NCI-H526 treated with DMSO at 0.1 percent for 48 hours (cell line): ENCODE results near the gene SYNGR3.
A peak's percentile ranks its signal among the peaks of the same experiment; 100 is the strongest.

Experiments
- DNase-seq: peaks from one replicate; lab custom pipeline; 2025; lab: John Stamatoyannopoulos, UW

The SYNGR3 gene

DNA sequence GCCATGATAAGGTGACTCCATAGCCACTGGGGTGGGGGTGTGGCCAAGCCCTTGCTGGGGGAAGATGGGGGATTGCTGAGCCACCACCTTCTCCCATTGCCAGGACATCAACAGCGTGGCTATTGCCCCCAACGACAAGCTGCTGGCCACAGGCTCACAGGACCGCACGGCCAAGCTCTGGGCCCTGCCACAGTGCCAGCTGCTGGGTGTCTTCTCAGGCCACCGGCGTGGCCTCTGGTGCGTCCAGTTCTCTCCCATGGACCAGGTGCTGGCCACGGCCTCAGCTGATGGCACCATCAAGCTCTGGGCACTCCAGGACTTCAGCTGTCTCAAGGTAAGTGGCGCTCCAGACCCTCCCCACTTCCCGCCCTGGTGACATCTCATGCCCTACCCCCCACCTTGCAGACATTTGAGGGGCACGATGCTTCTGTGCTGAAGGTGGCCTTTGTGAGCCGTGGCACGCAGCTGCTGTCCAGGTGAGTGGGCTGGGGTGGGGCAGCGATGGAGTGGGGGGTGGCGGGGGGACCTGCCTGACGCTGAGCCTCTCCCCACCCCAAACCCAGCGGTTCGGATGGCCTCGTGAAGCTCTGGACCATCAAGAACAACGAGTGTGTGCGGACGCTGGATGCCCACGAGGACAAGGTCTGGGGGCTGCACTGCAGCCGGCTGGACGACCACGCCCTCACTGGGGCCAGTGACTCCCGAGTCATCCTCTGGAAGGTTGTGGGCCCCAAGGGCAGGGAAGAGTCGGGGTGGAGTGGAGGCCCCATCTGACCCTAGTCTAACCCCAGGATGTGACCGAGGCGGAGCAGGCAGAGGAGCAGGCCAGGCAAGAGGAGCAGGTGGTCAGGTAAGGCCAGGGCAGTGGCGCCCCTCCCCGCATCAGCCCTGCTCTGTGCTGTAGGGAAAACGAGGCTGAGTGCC, 12.6 kb upstream of the SYNGR3 start:
- DNase-seq, result no peak

DNA sequence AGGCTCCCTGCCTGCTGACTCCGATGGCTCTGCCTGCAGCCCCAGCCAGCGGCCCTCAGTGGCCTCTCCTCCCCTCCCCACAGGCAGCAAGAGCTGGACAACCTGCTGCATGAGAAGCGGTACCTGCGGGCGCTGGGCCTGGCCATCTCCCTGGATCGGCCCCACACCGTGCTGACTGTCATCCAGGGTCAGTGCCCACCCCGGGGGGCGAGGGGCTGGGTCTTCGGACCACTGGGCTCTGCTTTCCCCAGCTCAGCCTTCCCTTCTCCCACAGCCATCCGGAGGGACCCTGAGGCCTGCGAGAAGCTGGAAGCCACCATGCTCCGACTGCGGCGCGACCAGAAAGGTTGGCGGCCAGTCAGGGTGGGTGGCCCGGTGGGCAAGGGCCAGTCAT, 11.9 kb upstream of the SYNGR3 start:
- no peak for DNase-seq

DNA sequence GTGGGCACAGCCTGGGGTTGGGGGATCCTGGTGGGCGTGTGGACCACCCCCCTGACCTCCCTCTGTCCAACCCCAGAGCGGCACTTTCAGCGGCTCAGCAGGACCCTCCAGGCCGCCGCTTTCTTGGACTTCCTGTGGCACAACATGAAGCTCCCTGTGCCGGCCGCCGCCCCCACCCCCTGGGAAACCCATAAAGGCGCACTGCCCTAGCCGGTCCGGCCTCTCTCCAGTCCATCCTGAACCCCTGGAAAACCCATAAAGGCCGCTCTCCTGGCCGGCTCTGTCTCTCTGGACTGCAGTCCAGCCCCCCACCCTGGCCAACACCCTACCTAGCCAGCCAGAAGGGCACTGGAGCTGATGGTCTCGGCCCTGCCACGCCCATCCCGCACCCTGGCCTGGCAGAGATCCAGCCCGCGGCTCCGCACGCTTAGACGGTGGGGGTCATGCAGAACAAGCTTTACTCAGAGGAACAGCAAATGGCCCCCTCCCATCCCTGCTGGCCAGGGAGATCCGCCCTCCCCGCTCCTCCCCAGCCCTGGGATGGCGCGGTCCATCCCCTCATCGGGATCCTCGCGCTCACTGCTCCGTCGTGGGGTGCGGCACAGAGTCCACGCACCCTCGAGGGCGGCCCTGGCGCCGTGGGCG, 11.2 kb upstream of the SYNGR3 start:
- DNase-seq, result no peak

DNA sequence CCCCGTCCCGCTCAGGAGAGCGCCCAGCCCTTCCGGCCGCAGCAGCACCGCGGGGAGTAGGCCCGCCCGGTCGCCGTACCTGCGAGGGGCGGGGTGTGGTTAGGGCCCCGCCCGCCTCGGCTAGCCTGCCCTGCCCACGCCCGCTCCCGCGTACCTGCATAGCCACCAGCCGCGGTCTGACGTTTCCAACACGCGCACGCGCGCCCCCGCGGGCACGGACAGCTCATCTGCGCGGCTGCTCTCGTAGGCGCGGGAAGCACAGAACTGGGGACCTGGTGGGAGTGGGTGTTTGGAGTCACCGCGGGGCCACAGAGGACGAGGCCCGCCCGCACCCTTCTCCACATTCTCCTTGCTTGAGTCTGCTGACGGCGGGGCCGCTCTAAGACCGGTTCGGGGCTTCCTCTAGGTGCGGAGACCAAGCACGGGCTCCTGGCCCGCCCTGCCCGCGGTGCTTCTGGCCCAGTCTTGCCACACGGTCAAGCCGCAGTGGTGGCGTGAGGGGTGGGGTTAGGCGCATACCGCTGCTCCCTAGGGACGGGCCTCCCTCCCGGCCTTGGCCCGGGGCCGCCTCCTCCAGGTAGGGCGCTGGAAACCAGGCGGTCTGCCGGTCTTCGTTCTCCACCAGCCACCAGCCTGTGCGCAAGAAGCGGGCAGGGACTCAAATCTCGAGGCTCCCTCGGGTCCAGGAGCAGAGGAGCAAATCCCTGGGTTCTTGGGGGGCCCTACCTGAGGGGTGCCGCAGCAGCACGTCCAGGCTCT, 10.3 kb upstream of the SYNGR3 start:
- DNase-seq, result peak; percentile 34

DNA sequence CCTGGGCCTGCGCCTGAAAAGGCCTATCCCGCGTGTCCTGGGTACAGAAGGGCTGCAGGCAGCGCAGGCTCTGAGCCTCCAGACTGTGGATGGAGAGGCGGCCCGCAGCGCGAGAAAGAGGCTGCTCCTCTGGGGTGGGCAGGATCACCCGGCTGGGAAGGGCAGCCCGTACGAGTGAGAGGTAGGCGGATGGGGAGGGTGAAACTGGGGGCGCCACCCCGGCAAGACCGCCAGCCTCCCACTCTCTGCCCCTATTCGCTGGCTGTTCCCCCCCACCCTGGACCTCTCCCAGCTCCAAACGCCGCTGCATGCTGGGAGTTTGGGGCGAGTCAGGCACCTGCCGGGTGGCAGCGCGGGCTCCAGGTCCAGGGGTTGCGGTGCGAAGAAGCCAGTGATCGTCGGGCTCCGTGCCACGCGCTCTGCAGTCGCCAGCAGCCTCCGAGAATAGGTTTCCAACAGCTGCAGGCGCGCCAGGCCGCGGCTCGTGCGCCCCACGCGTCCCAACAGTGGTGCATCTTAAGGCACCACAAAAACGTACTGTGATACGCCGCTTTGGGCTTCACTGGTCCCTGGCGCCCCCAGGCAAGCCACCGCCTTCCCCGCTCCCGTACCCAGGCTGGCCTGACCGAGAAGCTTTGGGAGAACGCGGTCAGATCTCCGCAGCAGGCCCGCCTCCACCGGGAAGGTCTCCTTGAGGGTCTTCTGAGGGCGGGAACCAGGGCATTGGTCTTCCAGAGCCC, 9.6 kb upstream of the SYNGR3 start:
- DNase-seq, result no peak

DNA sequence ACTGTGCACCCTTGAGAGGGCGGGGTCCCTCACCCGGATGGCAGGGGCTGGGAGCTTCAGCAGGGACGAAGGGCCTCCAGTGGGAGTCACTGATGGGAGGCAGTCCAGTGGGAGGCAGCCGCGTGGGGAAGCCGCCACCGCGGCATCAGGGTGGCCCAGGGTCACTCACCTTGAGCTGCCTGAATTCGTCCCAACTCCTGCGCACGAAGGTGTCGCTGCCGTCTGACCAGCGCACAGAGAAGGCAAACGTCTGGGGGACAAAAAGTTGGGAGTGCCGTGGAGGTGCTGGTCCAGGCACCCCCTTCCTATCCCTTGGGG, 9.0 kb upstream of the SYNGR3 start:
- DNase-seq, result no peak

DNA sequence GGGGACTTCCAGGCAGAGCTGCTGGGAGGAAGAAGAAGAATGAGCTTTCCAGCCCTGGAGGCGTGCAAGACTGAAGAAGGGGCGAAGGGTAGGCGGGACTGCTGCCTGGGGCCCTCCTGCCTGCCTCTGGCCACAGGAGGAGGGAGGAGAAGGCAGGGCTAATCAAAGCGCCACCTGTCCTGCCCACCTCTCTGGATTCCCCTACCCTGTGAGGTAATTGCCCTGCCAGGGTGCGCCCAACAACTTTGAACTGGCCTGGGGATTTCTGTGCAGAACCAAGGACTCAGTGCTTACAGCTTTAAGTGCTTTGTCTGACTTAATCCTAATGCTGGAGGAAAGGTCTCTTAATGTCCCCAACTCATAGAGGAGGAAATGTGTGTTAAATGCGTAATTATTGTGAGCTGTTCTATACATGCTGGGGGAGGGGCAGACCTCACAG, 8.4 kb upstream of the SYNGR3 start, which contains the start of gene NOXO1:
Gene NOXO1 (minus strand): TSS at position 72 of the 439 bp plus-strand sequence. CDS start 290 bp downstream, outside the sequence.
- no peak for DNase-seq

DNA sequence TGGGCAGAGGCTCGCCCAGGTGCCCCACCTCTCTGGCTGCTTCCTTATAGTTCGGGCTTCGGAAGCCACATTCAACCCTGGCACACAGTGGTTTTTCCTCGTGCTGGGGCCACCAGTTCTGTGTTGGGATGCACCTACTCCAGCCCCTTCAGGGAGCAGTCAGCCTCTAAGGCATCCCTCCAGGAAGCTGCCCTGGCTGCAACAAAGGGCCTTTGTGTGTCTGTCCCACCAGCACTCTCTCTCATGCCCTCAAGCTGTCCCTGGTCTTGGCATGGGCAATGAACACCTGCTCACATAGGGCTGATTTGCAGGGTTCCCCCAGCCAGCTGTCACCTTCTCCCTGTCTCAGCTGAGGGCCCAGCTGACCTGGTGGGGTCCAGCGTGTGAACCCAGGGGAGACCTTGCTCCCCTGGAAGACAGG, 7.7 kb upstream of the SYNGR3 start:
- peak; percentile 37 for DNase-seq

DNA sequence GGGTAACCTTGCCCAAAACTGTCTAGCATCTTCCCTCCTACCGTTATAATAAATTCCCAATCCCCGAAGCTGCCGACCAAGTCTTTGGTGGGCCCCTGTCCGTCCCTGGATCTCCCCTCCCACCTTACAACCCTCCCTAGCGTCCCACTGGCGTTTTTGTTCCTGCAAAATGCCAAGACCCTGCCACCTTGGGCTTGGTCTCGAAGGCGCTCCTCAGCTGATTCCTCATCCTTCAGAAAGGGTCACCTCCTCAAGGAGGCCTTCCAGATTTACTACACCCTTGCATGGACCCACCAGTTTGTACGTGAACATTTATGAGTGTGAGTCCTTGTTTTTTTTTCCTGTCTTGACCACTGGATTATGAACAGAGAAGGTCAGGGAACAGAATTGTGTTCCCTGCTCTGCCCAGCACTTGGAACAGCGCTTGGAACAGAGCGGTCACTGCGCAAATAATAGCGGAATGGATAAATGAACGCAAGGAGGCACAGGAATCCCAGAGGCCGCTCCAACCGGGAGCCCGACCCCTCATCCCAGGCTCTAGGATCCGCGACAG, 6.7 kb upstream of the SYNGR3 start:
- DNase-seq, result no peak

DNA sequence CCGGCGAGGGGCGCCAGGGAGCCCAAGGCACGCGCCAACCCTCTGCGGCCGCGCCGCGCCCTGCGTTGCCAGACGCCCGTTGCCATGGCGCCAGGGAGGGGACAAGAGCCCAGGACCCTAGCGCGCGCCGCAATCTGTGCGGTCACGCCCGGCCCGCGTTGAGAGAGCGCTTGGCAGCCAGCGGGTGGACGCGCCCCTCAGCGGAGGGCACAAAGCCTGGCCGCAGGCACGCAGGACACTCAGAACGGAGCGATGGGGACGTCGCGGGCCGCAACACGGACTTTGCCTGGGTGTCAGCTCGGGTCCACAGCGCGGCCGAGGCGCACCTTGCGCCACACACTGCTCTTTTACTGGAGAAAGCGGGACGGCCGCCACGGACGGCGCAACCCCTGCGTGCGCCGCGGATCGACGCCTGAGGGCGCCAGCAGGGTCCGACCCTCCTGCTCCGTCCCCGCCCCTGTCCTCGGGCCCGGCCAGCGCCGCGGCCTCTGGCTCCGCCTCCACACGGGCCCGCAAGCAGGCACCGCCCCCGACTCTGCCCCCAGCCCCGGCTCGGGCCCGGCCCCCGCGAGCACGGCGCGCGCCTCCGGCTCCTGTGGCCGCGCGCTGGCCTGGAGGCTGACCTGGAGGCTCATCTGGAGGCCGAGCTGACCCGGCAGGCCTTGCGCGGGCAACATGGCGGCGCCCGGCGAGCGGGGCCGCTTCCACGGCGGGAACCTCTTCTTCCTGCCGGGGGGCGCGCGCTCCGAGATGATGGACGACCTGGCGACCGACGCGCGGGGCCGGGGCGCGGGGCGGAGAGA, 6.0 kb upstream of the SYNGR3 start, which contains the start of gene GFER:
Gene GFER (plus strand): TSS at position 650 of the 803 bp plus-strand sequence. CDS start 26 bp downstream, at position 676.
- DNase-seq, result peak; percentile 64

DNA sequence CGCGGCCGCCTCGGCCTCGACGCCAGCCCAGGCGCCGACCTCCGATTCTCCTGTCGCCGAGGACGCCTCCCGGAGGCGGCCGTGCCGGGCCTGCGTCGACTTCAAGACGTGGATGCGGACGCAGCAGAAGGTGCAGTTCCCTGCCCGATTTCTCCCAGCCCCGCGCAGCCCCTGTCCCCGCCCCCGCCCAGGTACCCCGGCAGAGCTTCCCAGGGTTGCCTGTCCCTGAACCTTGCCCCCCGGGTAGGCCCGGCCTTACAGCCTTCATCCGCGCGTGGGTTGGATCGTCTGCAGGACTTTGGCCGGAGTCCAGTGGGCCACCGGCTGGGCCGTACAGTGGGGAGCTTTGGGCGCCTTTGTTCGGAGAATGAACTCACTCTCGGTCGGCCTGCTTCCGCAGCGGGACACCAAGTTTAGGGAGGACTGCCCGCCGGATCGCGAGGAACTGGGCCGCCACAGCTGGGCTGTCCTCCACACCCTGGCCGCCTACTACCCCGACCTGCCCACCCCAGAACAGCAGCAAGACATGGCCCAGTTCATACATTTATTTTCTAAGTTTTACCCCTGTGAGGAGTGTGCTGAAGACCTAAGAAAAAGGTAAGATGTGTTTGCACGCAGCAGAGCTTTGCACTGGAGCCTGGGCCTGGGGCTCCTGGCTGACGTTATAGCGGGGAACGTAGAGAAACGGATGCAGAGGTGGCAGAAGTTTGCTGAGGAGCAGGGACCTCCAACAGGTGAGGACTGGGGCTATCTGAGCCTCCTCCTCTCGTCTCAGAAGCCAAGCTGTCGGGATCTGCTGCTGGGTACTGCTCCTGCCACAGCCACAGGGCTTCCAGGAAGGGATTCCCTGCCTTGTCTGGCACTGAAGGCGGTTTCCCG, 5.2 kb upstream of the SYNGR3 start:
- DNase-seq, result no peak

DNA sequence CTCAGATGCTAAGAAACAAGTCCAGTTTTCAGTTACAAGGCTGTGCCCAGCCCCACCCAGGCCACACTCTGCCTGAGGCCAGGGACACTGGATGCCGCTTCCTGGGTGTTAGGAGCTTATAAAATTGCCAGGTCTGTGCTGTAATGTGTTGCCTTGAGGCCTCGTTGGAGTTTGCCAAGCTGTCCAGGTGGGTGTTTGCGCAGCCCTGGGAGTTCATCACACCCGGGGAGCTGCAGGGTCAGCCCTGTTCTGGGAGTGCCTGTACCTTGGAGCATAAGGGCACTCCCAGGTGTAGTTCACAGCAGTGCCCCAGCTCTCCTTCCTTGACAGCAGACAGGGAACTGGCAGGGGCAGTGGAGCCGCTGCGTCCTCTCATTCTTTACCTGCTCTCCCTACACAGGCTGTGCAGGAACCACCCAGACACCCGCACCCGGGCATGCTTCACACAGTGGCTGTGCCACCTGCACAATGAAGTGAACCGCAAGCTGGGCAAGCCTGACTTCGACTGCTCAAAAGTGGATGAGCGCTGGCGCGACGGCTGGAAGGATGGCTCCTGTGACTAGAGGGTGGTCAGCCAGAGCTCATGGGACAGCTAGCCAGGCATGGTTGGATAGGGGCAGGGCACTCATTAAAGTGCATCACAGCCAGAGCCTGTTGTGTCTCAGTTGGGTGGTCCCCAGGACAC, 4.2 kb upstream of the SYNGR3 start:
- DNase-seq, result no peak

DNA sequence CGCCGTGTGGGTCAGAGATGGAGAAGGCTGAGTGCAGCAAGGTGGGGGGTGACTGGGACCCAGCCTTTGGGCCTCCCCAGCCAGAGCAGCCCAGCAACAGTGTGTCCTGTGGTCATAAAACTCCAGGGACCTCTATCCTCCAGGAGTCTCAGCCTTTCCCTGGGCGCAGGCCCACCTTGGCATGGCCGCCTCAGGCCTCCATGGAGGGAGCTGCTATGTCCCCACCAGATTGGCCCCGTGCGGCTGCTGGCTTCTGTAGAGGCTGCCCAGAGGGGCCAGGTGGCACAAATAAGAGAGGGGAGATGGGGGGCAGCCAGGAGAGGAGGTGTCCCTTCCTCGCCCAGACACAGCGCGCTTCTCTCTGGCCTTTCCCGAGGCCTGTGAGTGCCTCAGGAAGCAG, 2.6 kb upstream of the SYNGR3 start:
- DNase-seq, result no peak

DNA sequence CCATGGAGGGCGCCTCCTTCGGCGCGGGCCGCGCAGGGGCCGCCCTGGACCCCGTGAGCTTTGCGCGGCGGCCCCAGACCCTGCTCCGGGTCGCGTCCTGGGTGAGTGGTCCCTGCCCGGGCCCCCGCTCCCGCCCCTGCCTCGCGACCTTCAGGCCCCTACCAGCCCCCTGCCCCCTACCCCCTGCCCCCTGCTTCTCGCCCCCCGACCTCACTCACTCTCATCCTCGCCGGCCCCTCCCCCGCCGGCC, 256 bp downstream of the SYNGR3 start:
- no peak for DNase-seq

DNA sequence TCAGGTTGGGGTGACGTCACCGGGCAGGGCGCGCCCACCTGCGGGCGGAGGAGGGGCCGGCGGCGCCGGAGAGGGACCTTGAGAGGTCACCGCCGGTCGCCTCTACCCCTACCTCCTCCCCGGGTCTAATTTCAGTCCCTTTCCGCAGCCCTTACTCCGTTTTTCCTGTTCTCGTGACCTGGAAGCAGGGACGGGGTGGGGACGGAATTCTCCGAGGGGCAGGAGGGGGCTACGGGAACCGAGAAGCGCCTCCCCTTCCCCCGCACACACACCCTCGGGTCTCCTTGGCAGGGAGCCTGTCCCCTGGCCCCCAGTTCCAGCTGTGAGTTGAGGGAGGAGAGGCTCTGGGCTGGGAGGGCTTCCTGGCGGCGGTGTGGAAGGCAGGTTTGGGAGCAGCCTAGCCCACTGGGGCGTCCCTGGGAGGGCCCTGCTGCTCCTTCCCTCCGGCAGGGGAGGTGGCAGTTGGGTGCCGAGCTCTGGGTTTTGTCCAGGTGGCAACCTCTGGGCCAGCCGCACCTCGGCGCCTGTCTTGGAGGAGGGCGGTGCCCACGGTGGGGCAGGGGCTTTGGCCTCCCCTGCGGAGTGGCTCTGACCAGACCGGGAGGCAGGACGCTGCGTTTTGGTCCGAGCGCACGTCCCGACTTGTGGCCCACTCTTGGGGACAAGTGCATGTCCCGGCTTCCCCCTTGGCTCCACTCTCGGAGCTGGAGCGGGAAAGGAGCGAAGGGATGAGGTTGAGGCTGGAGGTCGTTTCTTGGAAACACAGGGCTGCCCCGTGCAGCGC, 773 bp downstream of the SYNGR3 start:
- DNase-seq, result no peak

DNA sequence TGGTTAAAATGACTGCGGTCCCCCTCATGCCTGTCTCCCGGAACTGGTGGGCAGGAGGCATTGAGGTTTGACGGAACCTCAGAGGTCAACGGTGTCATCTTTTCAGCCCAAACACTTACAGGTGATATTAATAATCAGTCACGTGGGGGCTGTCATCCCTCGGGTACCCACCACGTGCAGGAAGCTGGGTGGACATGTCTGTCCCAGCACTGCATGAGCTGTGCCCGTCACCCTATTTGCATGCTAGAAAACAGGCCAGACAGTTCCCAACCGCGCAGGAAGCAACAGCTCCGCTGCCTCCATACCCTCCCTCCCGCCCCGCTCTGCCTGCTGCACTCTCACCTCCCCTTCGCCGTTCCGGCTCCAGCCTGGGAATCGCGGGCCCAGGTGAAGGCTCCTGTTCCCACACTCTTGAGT, 1.4 kb downstream of the SYNGR3 start:
- peak; percentile 17 for DNase-seq

DNA sequence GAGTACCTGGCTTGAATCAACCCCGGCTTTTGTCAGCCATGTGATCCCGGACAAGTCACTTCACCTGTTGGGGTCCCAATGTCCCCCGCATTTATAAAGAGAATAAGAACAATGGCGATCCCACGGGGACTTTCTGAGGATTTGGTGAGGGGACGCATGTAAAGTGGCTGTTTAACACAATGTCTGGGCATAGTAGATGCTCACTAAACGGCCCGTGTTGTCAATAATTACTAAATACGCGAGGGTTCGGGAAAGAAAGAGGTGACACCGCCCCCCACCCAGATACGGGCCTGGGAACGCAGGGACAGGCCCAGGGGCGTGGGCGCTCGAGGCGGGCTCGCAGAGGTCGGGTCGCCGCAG, 1.8 kb downstream of the SYNGR3 start:
- DNase-seq, result no peak

DNA sequence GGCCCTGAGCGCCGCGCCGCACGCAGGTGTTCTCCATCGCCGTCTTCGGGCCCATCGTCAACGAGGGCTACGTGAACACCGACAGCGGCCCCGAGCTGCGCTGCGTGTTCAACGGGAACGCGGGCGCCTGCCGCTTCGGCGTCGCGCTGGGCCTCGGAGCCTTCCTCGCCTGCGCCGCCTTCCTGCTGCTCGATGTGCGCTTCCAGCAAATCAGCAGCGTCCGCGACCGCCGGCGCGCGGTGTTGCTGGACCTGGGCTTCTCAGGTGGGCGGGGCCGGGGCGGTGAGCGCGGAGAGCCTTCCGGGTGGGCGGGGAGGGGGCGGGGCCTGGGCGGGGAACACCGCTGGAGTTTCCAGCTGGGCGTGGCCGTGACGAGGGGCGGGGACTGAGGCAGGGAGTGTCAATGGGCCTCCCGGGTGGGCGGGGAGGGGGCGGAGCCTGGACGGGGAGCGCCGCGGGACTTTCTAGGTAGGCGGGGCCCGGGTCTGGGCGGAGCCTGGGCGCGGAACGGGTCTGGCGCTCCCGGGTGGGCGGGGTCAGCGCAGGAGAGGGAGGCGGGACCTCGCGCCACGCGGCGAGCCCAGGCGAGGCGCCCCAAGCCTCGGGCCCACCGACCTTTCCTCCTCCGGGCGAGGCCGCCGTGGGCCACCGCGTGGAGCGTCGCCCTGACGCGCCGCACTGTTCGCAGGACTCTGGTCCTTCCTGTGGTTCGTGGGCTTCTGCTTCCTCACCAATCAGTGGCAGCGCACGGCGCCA, 2.4 kb downstream of the SYNGR3 start:
- peak; percentile 78 for DNase-seq
